Body of pancreas (tissue), 4 donors: ENCODE data around the gene ASB8. TPM values are rescaled to one million over a fixed set of nuclear protein-coding genes. Genes with fewer than 3 reads are reported as not detected.
A peak's percentile ranks its signal among the peaks of the same experiment; 100 is the strongest.

Source experiments
- ATAC-seq: fragments of 150-250 bp; one replicate; pipeline ENCODE4 v1.9.1; 2016
- DNase-seq, 4 donors: peaks; one replicate each; pipeline ENCODE4 v3.0.0-alpha.2; 2019
- H3K27ac ChIP-seq, 4 donors: fragments of 200-600 bp; sonication (generic); 1 replicate in 3 of 4; 2 replicates in 1 of 4; pipeline versions ENCODE4 v1.5.1 to v1.6.1; 2016 to 2019; ENCODE audit warnings: mild to moderate bottlenecking in 1 of 4, mixed read lengths in 1 of 4, moderate library complexity in 1 of 4
- H3K27me3 ChIP-seq, 2 donors: fragments of 200-600 bp; sonication (generic); one replicate each; pipeline ENCODE4 v1.6.0; 2016; ENCODE audit warnings: mild to moderate bottlenecking in 1 of 2
- H3K36me3 ChIP-seq, 2 donors: fragments of 200-600 bp; sonication (generic); replicated peaks in 1 of 2; 2 replicates each; pipeline ENCODE4 v1.5.1; 2016; ENCODE audit warnings: low read depth in 2 of 2; ENCODE audit not compliant: insufficient read depth in 1 of 2
- H3K4me1 ChIP-seq: fragments of 200-600 bp; sonication (generic); one replicate; pipeline ENCODE4 v1.6.0; 2016
- H3K4me3 ChIP-seq, 2 donors: fragments of 200-600 bp; sonication (generic); 1 replicate in 1 of 2; 2 replicates in 1 of 2; pipeline ENCODE4 v1.5.1; 2016 to 2019
- H3K9me3 ChIP-seq, 3 donors: fragments of 200-600 bp; sonication (generic); 1 replicate in 2 of 3; 2 replicates in 1 of 3; pipeline ENCODE4 v1.5.1; 2016
- POLR2A ChIP-seq, 3 donors: fragments of 450-650 bp; IDR thresholded peaks; one replicate each; pipeline ENCODE4 v1.6.1; 2016; ENCODE audit warnings: antibody characterized with exemption in 3 of 3, mild to moderate bottlenecking in 2 of 3
- WGBS, 2 donors: methylation state at CpG; one replicate each; pipeline ENCODE4 v1.1.5; 2017; 5-methylcytosine and 5-hydroxymethylcytosine counted together
- intact Hi-C: fragments of 100-400 bp; cut with DNase I; formaldehyde crosslinking; loops from one replicate; pipeline ENCODE4 v1.15.1; 2023
- total RNA-seq, 2 donors: library from RNA; depleted of rRNA; stranded (reverse); fragments of >200 nt; gene quantifications; one replicate each; pipeline ENCODE4 v1.1.0, GENCODE V29; 2016
- TF ChIP-seq, protein P1 (sequence below), 7 experiments: fragments of 450-650 bp in 4 of 7; fragments of 200-600 bp in 3 of 7; sonication (generic) in 3 of 7; IDR thresholded peaks; one replicate each; pipeline ENCODE4 v1.5.1; 2016 to 2019; ENCODE audit warnings: antibody characterized with exemption in 7 of 7

Gene ASB8
- total RNA-seq, 2 donors from 2014 or later: 27.2 to 33.0 TPM

DNA sequence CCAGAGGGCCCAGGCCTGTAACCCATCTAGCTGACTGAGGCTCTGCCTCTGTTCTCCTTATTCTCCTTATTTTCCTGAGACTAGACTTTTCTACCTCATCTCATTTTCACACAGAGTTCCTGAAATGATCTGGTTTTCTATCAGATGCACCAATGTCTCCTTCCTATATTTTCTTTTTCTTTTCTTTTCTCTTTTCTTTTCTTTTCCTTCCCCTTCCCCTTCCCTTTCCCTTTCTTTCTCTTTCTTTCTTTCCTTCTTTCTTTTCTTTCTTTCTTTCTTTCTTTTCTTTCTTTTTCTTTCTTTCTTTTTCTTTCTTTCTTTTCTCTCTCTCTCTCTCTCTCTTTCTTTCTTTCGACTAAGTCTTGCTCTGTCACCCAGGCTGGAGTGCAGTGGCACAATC, 23.1 kb upstream of the ASB8 start:
- ATAC-seq (no peak), DNase-seq (no peak)
- TF ChIP-seq, protein P1, sequence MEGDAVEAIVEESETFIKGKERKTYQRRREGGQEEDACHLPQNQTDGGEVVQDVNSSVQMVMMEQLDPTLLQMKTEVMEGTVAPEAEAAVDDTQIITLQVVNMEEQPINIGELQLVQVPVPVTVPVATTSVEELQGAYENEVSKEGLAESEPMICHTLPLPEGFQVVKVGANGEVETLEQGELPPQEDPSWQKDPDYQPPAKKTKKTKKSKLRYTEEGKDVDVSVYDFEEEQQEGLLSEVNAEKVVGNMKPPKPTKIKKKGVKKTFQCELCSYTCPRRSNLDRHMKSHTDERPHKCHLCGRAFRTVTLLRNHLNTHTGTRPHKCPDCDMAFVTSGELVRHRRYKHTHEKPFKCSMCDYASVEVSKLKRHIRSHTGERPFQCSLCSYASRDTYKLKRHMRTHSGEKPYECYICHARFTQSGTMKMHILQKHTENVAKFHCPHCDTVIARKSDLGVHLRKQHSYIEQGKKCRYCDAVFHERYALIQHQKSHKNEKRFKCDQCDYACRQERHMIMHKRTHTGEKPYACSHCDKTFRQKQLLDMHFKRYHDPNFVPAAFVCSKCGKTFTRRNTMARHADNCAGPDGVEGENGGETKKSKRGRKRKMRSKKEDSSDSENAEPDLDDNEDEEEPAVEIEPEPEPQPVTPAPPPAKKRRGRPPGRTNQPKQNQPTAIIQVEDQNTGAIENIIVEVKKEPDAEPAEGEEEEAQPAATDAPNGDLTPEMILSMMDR (IDR thresholded peaks at IDR 0.05): no peak
- TF ChIP-seq POLR2A (IDR thresholded peaks at IDR 0.05): no peak
- H3K27ac ChIP-seq: no peak overlapping the region
- WGBS, 2 donors: 56 to 58% methylated on average over 1 of the region's 1 CpG
- H3K36me3 ChIP-seq: no peaks in the 10 kb centered on the region
- H3K27me3 ChIP-seq: peaks cover 0 to 20% of the 10 kb centered on the region in 2 donors
- no peak overlapping the region for H3K4me3 ChIP-seq
- intact Hi-C loops: no loop called here
- peaks cover 28% of the 10 kb centered on the region for H3K4me1 ChIP-seq
- no peaks in the 10 kb centered on the region for H3K9me3 ChIP-seq

DNA sequence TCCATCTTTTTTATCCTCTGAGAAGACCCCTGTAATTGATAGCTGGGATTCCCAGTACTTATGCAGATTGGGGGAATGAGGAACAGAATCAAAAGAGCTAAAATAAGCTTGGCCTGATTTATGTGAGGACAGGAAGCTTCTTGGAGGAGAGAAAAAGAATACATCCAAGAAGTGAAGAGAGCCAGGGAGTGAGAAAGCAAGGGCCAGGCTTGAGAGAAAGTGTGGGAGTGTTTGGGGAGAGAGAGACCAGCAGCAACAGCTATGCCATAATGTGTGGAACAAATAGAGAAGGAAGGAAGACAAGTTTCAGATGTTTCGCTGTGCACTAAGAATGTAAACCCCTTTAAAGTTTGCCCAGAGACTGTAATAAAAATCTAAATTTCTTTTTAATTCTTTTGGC, 22.2 kb upstream of the ASB8 start:
- no peak for DNase-seq
- H3K27ac ChIP-seq: no peak overlapping the region
- TF ChIP-seq, protein P1 (IDR thresholded peaks at IDR 0.05): no peak
- TF ChIP-seq POLR2A (IDR thresholded peaks at IDR 0.05): no peak
- no peak for ATAC-seq
- intact Hi-C loops: no loop called here
- 85 to 100% methylated on average over 1 of the region's 1 CpG for WGBS, 2 donors
- peaks cover 0 to 20% of the 10 kb centered on the region in 2 donors for H3K27me3 ChIP-seq
- H3K4me3 ChIP-seq: no peak overlapping the region
- no peaks in the 10 kb centered on the region for H3K9me3 ChIP-seq
- H3K36me3 ChIP-seq: no peaks in the 10 kb centered on the region
- peaks cover 28% of the 10 kb centered on the region for H3K4me1 ChIP-seq

DNA sequence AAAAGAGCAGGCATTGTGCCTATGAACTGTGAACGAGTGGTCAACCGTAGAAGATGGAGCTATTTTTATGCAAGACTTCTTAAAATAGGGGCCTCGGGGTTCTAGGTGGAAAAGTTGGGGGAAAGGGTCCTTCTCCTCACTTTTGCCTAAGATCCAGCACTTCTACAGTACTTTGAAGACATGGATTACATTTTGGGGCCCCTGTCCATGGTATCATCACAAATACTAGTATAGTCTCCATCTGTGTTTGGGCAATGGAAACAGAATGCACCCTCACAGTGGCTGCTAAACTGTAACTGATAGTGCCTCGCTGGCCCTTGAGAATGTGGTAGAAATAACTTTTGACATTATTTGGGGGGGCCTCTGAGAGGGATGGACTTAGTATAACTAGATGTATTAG, 20.7 kb upstream of the ASB8 start:
- ATAC-seq: no peak
- Histone ChIP-seq H3K27ac (no peak overlapping the region), H3K4me3 (no peak overlapping the region), H3K36me3 (no peaks in the 10 kb centered on the region), H3K4me1 (peaks cover 13% of the 10 kb centered on the region), H3K9me3 (no peaks in the 10 kb centered on the region), H3K27me3 (peaks cover 0 to 9% of the 10 kb centered on the region in 2 donors)
- intact Hi-C loops: no loop called here
- no peak for DNase-seq
- 59 to 66% methylated on average over 4 of the region's 4 CpGs for WGBS, 2 donors
- TF ChIP-seq POLR2A (IDR thresholded peaks at IDR 0.05): no peak
- TF ChIP-seq, protein P1 (IDR thresholded peaks at IDR 0.05): no peak

DNA sequence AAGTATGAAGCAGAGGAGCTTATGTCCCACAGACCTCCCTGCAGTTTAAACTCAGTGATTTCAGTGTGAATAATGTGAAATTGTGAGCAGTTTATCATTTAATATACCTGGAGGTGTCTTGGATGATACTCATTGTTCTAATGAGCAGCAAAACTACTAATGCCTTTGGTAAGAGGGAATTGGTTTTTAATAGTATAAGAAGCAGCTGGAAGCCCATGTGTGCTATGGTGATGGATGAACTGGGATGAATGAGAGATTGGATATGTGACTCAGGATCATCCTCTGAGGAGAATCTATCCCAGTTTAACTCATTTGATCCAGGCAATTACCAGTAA, 19.1 kb upstream of the ASB8 start:
- no peak for ATAC-seq
- H3K36me3 ChIP-seq: no peaks in the 10 kb centered on the region
- no peak overlapping the region for H3K27ac ChIP-seq
- H3K9me3 ChIP-seq: no peaks in the 10 kb centered on the region
- no peak for DNase-seq
- no peaks in the 10 kb centered on the region for H3K27me3 ChIP-seq
- intact Hi-C loops: no loop called here
- H3K4me3 ChIP-seq: no peak overlapping the region
- H3K4me1 ChIP-seq: peaks cover 6% of the 10 kb centered on the region
- TF ChIP-seq POLR2A (IDR thresholded peaks at IDR 0.05): no peak
- TF ChIP-seq, protein P1 (IDR thresholded peaks at IDR 0.05): no peak

DNA sequence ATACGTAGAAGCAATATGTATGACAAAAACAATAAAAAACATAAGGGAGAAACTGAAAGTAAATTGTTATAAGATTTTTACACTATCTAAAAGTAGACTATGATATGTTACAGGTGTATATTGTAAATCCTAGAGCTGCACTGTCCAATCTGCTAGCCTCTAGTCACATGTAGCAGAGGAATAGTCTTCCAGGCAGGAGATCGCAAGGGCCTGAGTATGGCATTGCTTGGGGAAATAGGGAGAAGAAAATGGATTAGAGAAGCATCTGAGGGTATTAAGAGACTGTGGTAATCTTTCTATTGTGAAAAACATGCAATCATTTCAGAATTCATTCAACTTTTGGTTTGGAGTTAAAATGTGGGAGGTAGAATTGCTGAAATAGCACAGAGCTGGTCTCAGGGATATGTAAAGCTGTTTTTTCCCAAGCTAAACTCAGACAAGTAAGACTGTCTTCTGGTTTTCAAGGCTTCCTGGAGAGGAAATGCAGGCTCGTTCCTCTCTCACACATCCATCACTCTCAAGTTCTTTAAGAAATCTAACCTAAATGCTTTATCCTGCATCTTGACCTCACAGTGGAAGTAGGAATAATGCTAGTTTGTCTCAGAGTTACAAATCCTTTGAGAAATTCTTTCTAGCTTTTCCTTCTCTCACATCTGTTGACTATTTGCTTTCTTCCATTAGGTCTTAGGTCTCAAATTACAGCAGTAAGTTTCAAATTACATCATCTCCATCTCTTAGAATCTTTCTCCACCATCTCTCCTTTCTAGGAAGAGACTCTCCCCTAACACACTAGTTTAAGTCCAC, 18.5 kb upstream of the ASB8 start:
- Histone ChIP-seq H3K4me1 (peaks cover 6% of the 10 kb centered on the region), H3K36me3 (no peaks in the 10 kb centered on the region), H3K4me3 (no peak overlapping the region), H3K27ac (peak overlapping the region in 1 of 4 donors; percentile 14), H3K9me3 (no peaks in the 10 kb centered on the region), H3K27me3 (no peaks in the 10 kb centered on the region)
- intact Hi-C loops: no loop called here
- DNase-seq (no peak), ATAC-seq (no peak)
- TF ChIP-seq, protein P1 (IDR thresholded peaks at IDR 0.05): no peak
- TF ChIP-seq POLR2A (IDR thresholded peaks at IDR 0.05): no peak
- WGBS, 2 donors: 57 to 62% methylated on average over 3 of the region's 3 CpGs
